ENCODE results near the gene THPO.

- TF ChIP-seq CTCF (IDR thresholded peaks at IDR 0.05) = no peak
- TF ChIP-seq EP300 (IDR thresholded peaks at IDR 0.05) = no peak
Measured at GRCh38 chr3:184423561-184423960, 45.6 kb upstream of the THPO start.

Measured in esophagus muscularis mucosa (tissue), 3 donors.